Tibial nerve (tissue), 4 donors: ENCODE measurements around the gene ZCCHC14. TPM values are rescaled to one million over a fixed set of nuclear protein-coding genes. Genes with fewer than 3 reads are reported as not detected.
"Not testable (repeated sequence)": the region's sequence is repeated elsewhere in the genome, so short reads cannot be mapped to it uniquely, and the experiment has no call there.

Source experiments
- DNase-seq, 2 donors: peaks; one replicate each; pipeline ENCODE4 v3.0.0-alpha.2; 2019; ENCODE audit warnings: low spot score in 2 of 2
- H3K27ac ChIP-seq, 4 donors: fragments of 200-600 bp; sonication (generic) in 3 of 4; one replicate each; pipeline ENCODE4 v1.5.1; 2017 to 2019; ENCODE audit warnings: mild to moderate bottlenecking in 1 of 4
- H3K27me3 ChIP-seq, 2 donors: fragments of 200-600 bp; sonication (generic) in 1 of 2; one replicate each; pipeline versions ENCODE4 v1.5.1 to v1.6.0; 2017 to 2019
- H3K36me3 ChIP-seq, 3 donors: fragments of 200-600 bp; sonication (generic); one replicate each; pipeline ENCODE4 v1.5.1; 2018 to 2019
- H3K4me1 ChIP-seq, 4 donors: fragments of 200-600 bp; sonication (generic) in 3 of 4; one replicate each; pipeline ENCODE4 v1.5.1; 2017 to 2019
- H3K4me3 ChIP-seq, 4 donors: fragments of 200-600 bp; sonication (generic) in 3 of 4; one replicate each; pipeline ENCODE4 v1.5.1; 2017 to 2019; ENCODE audit warnings: mild to moderate bottlenecking in 1 of 4, moderate library complexity in 1 of 4
- H3K9me3 ChIP-seq, 4 donors: fragments of 200-600 bp; sonication (generic) in 3 of 4; one replicate each; pipeline ENCODE4 v1.5.1; 2017 to 2019
- CTCF ChIP-seq, 5 experiments: fragments of 200-600 bp in 3 of 5; fragments of 450-650 bp in 2 of 5; sonication (generic) in 3 of 5; IDR thresholded peaks; one replicate each; pipeline ENCODE4 v1.5.1; 2016 to 2019; ENCODE audit warnings: antibody characterized with exemption in 5 of 5, mild to moderate bottlenecking in 3 of 5, moderate library complexity in 2 of 5
- EP300 ChIP-seq, 2 donors: sonication (generic); formaldehyde crosslinking; IDR thresholded peaks; one replicate each; pipeline ENCODE4 v1.6.1; 2017; ENCODE audit warnings: antibody characterized with exemption in 2 of 2, mild to moderate bottlenecking in 1 of 2
- POLR2A ChIP-seq, 2 donors: fragments of 450-650 bp; IDR thresholded peaks; one replicate each; pipeline ENCODE4 v1.6.1; 2017; ENCODE audit warnings: antibody characterized with exemption in 2 of 2, mild to moderate bottlenecking in 2 of 2, moderate library complexity in 2 of 2
- WGBS, 2 donors: methylation state at CpG; one replicate each; pipeline ENCODE4 v1.1.5; 2018; 5-methylcytosine and 5-hydroxymethylcytosine counted together
- total RNA-seq, 4 donors: library from RNA; depleted of rRNA; stranded (reverse); fragments of >200 nt; gene quantifications; one replicate each; pipeline ENCODE4 v1.1.0, GENCODE V29; 2016

Gene ZCCHC14
- total RNA-seq, 4 donors from 2014 or later: 15.3 to 45.8 (median 25.8) TPM

- WGBS, 2 donors: 83 to 86% methylated on average over 13 of the region's 13 CpGs
- Histone ChIP-seq H3K4me3 (no peak overlapping the region), H3K27me3 (peaks cover 0 to 12% of the 10 kb centered on the region in 2 donors), H3K27ac (no peak overlapping the region), H3K36me3 (no peaks in the 10 kb centered on the region), H3K9me3 (no peaks in the 10 kb centered on the region), H3K4me1 (no peaks in the 10 kb centered on the region)
- no peak for DNase-seq
- TF ChIP-seq EP300 (IDR thresholded peaks at IDR 0.05): no peak
- no peak for TF ChIP-seq POLR2A (IDR thresholded peaks at IDR 0.05)
- TF ChIP-seq CTCF (IDR thresholded peaks at IDR 0.05): no peak
Observed at GRCh38 chr16:87506423-87507350, 13.9 kb upstream of the ZCCHC14 start.

- H3K36me3 ChIP-seq: no peaks in the 10 kb centered on the region
- H3K27ac ChIP-seq: no peak overlapping the region
- DNase-seq: no peak
- WGBS, 2 donors: 95 to 100% methylated on average over 2 of the region's 2 CpGs
- peaks cover 0 to 12% of the 10 kb centered on the region in 2 donors for H3K27me3 ChIP-seq
- H3K9me3 ChIP-seq: no peaks in the 10 kb centered on the region
- H3K4me3 ChIP-seq: no peak overlapping the region
- no peak for TF ChIP-seq POLR2A (IDR thresholded peaks at IDR 0.05)
- no peak for TF ChIP-seq CTCF (IDR thresholded peaks at IDR 0.05)
- TF ChIP-seq EP300 (IDR thresholded peaks at IDR 0.05): no peak
- no peaks in the 10 kb centered on the region for H3K4me1 ChIP-seq
Observed at GRCh38 chr16:87505834-87506233, 13.0 kb upstream of the ZCCHC14 start.

- not testable (repeated sequence) for H3K4me1 ChIP-seq, H3K27ac ChIP-seq, H3K4me3 ChIP-seq, H3K36me3 ChIP-seq, H3K9me3 ChIP-seq, DNase-seq
- WGBS, 2 donors: 82 to 84% methylated on average over 17 to 18 of the region's 18 CpGs
- H3K27me3 ChIP-seq: peaks cover 0 to 12% of the 10 kb centered on the region in 2 donors
Observed at GRCh38 chr16:87503232-87503937, 10.6 kb upstream of the ZCCHC14 start.

- no peaks in the 10 kb centered on the region for H3K9me3 ChIP-seq
- peaks cover 0 to 12% of the 10 kb centered on the region in 2 donors for H3K27me3 ChIP-seq
- no peak for DNase-seq
- H3K36me3 ChIP-seq: no peaks in the 10 kb centered on the region
- H3K4me1 ChIP-seq: no peaks in the 10 kb centered on the region
- H3K4me3 ChIP-seq: no peak overlapping the region
- H3K27ac ChIP-seq: no peak overlapping the region
- 86 to 89% methylated on average over 5 of the region's 5 CpGs for WGBS, 2 donors
- no peak for TF ChIP-seq EP300 (IDR thresholded peaks at IDR 0.05)
- no peak for TF ChIP-seq POLR2A (IDR thresholded peaks at IDR 0.05)
- TF ChIP-seq CTCF (IDR thresholded peaks at IDR 0.05): no peak
Observed at GRCh38 chr16:87502308-87502969, 9.6 kb upstream of the ZCCHC14 start.

- Histone ChIP-seq H3K27ac (no peak overlapping the region), H3K27me3 (peaks cover 0 to 9% of the 10 kb centered on the region in 2 donors), H3K4me1 (no peaks in the 10 kb centered on the region), H3K9me3 (no peaks in the 10 kb centered on the region), H3K36me3 (no peaks in the 10 kb centered on the region), H3K4me3 (no peak overlapping the region)
- 74% methylated on average over 5 of the region's 5 CpGs for WGBS, 2 donors
- no peak for DNase-seq
- TF ChIP-seq POLR2A (IDR thresholded peaks at IDR 0.05): no peak
- TF ChIP-seq CTCF (IDR thresholded peaks at IDR 0.05): no peak
- no peak for TF ChIP-seq EP300 (IDR thresholded peaks at IDR 0.05)
Observed at GRCh38 chr16:87501117-87501516, 8.3 kb upstream of the ZCCHC14 start.
